Measurements from ENCODE around the gene TIMM17A.

TIMM17A gene

DNA sequence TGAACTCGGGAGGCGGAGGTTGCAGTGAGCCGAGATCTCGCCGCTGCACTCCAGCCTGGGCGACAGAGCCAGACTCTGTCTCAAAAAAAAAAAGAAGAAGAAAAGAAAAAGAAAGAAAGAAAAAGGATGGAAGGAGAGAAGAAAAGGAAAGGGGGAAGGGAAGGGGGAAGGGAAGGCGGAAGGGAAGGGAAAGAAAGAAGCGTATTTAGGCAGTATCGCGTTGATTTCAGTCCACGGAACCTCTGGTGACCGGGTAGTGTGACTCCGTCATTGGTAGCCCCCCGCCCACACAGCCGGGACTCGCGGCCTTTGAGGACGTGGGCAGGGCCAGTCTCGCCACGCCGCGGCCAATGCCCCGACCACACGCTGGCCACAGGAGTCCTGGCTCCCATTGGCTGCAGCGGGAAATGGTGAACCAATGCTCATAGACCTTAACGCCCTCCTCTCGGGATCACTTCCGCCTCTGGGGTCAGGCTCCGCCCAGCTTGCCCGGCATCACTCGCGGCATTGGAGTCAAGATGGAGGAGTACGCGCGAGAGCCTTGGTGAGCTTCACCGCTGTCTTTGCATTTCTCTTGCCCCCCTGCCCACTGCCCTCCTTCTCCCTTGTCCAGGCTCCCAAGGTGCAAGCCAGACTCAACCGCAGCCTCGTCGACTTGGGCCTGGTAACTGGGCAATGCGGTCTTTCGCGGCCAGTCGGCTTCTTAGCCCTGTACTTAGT, at the start of gene TIMM17A:
TIMM17A (plus strand) TSS at position 495 of the 720 bp plus-strand sequence; CDS start at position 519, 24 bp downstream.
- ChIA-PET POLR2A (ENCODE audit: low non-redundant PET) (interaction anchor here (0.6 to 1.5 kb wide), 6 partner anchors 9 to 68 kb away, joined by 3 to 15 read pairs (median 6); partner anchors contain the start of gene LMOD1), CTCF (interaction anchor here (0.5 to 0.7 kb wide), 2 partner anchors 15 to 17 kb away, joined by 3 to 7 read pairs; no protein-coding TSS in a partner anchor)
- peak within 1 kb of the TSS; percentile 71 for H3K27ac ChIP-seq
- TF ChIP-seq, protein P1, sequence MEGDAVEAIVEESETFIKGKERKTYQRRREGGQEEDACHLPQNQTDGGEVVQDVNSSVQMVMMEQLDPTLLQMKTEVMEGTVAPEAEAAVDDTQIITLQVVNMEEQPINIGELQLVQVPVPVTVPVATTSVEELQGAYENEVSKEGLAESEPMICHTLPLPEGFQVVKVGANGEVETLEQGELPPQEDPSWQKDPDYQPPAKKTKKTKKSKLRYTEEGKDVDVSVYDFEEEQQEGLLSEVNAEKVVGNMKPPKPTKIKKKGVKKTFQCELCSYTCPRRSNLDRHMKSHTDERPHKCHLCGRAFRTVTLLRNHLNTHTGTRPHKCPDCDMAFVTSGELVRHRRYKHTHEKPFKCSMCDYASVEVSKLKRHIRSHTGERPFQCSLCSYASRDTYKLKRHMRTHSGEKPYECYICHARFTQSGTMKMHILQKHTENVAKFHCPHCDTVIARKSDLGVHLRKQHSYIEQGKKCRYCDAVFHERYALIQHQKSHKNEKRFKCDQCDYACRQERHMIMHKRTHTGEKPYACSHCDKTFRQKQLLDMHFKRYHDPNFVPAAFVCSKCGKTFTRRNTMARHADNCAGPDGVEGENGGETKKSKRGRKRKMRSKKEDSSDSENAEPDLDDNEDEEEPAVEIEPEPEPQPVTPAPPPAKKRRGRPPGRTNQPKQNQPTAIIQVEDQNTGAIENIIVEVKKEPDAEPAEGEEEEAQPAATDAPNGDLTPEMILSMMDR (conservative IDR thresholded peaks at IDR 0.05; ENCODE audit: low read depth): no peak
- DNase-seq (ENCODE audit: low spot score): peak; percentile 99

DNA sequence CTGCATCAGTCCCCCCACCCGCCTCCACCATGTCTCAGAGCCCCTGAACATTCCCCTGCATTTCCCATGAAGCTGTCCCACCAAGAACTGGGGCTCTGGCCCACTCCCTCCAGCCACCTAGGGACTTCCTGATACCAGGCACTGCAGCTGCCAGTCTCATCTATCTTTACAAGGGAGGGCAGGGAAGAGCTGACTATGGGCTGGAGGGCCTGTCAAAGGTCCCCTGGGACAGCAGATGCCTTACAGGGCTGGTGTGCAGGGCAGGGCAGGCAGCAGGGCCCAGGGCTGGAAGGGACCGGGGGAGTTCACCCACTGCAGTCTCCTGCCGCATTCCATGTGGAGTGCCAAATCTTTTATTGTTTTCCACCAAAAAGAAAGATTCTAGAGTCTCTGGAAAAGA, 49.0 kb upstream of the TIMM17A start:
- TF ChIP-seq, protein P1 (conservative IDR thresholded peaks at IDR 0.05; ENCODE audit: low read depth): no peak
- DNase-seq (ENCODE audit: low spot score): no peak
- CTCF ChIA-PET: interaction anchor here (0.7 to 2.8 kb wide), 2 partner anchors 10 to 184 kb away, joined by 3 to 14 read pairs; no protein-coding TSS in a partner anchor
- POLR2A ChIA-PET (ENCODE audit: low non-redundant PET): no interaction called here
- no peak overlapping the region for H3K27ac ChIP-seq

DNA sequence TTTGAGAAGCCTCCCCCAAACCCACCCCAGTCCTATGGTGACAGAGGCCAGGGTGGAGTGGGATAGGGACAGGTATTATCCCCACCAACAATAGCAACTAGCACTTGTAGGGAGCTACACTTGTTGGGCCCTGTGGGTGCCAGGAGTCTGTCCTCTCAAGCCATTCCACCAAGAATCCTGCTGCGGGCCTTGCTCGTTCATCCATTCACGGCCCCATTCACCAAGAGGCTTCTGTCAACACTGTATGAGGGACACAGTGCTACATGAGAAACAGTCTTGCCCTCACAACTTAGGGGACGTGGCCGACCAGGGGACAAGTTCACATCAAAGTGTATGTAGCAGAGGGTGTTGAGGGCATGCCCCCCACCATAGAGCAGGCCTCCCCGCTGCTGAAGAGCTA, 47.7 kb upstream of the TIMM17A start:
- ChIA-PET CTCF (interaction anchor here (0.5 to 2.9 kb wide), 3 partner anchors 12 to 221 kb away, joined by 3 to 18 read pairs (median 4); no protein-coding TSS in a partner anchor), POLR2A (ENCODE audit: low non-redundant PET) (interaction anchor here (0.5 kb wide), 1 partner anchor 12 kb away, joined by 4 read pairs; no protein-coding TSS in a partner anchor)
- no peak for DNase-seq (ENCODE audit: low spot score)
- TF ChIP-seq, protein P1 (conservative IDR thresholded peaks at IDR 0.05; ENCODE audit: low read depth): no peak
- no peak overlapping the region for H3K27ac ChIP-seq

DNA sequence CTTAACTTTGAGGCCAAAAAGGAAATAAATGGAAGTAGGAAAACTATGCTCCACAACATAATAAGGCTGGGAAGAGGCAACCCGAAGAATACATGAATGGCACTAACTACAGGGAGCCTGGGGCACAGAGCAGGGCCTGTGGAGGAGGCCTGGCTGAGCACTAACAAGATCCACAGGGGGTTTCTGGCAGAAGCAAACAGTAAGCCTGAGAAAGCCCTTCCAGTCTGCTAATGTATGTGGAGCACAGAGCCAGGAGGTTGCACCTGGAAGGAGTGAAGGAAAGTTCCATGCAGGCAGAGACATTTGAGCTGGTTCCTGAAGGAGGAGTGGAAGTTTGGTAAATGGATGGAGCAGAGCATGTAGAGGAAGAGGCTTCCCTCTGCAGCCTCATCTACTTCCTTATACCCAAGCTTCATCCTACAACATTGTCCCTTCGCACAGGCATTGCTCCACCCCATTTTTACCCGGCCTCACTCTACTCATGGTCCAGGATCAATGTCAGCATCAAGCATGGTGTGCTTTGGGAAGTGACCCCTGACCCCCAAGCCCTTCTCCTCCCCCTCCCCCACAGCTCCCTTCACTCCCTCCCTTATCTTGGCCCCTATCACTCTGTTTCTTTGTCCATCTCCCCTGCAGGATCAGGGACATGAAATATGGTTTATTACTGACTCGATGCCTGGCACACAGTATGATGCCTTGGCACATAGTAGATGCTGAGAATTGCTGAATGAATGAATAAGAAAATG, 43.3 kb upstream of the TIMM17A start:
- ChIA-PET CTCF (interaction anchor here (2.8 kb wide), 1 partner anchor 16 kb away, joined by 18 read pairs; no protein-coding TSS in a partner anchor), POLR2A (ENCODE audit: low non-redundant PET) (no interaction called here)
- no peak for DNase-seq (ENCODE audit: low spot score)
- no peak overlapping the region for H3K27ac ChIP-seq
- TF ChIP-seq, protein P1 (conservative IDR thresholded peaks at IDR 0.05; ENCODE audit: low read depth): no peak

DNA sequence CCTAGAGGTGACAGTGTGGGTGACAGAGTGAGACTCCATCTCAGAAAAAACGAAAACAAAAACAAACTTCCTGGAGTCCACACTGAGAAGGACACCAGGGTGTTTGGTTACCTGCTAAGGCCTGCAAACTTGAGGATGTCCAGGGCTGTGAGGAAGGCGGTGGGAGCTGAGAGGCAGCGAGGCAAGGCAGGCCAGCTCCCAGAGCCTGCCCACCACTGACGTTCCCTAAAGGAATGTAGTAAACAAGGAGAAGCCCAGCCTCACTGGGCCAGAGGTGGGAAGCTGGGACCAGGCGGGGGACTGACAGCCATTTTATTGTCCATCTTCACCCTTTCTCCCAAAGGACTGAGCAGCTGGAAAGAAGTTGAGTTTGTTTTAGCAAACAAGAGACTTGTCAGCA, 42.5 kb upstream of the TIMM17A start:
- CTCF ChIA-PET: interaction anchor here (0.7 to 2.8 kb wide), 2 partner anchors 17 to 31 kb away, joined by 4 to 18 read pairs; no protein-coding TSS in a partner anchor
- H3K27ac ChIP-seq: no peak overlapping the region
- TF ChIP-seq, protein P1 (conservative IDR thresholded peaks at IDR 0.05; ENCODE audit: low read depth): no peak
- POLR2A ChIA-PET (ENCODE audit: low non-redundant PET): no interaction called here
- DNase-seq (ENCODE audit: low spot score): no peak
